ENCODE measurements around the gene GID8.

The GID8 gene

GRCh38 chr20:62905536-62906117 is 32.3 kb upstream of the GID8 start:
- no peak for DNase-seq

GRCh38 chr20:62906209-62906608 is 31.7 kb upstream of the GID8 start:
- DNase-seq: no peak

GRCh38 chr20:62906647-62907375 is 31.1 kb upstream of the GID8 start:
- no peak for DNase-seq

- DNase-seq: no peak
These were observed 30.3 kb upstream of the GID8 start for GRCh38 chr20:62907384-62908317.

GRCh38 chr20:62908971-62909791 is 28.8 kb upstream of the GID8 start:
- no peak for DNase-seq

- DNase-seq: no peak
These were observed 27.7 kb upstream of the GID8 start for GRCh38 chr20:62910217-62910766.

GRCh38 chr20:62910777-62911497 is 27.0 kb upstream of the GID8 start:
- no peak for DNase-seq

GRCh38 chr20:62911701-62912280 is 26.2 kb upstream of the GID8 start:
- DNase-seq: no peak

GRCh38 chr20:62913043-62913630 is 24.8 kb upstream of the GID8 start:
- no peak for DNase-seq

GRCh38 chr20:62914436-62914835 is 23.5 kb upstream of the GID8 start:
- no peak for DNase-seq

- no peak for DNase-seq
These were observed 22.9 kb upstream of the GID8 start for GRCh38 chr20:62914970-62915457.

- DNase-seq: no peak
These were observed 21.1 kb upstream of the GID8 start for GRCh38 chr20:62916703-62917476.

GRCh38 chr20:62917720-62918119 is 20.2 kb upstream of the GID8 start:
- no peak for DNase-seq

GRCh38 chr20:62918147-62918546 is 19.8 kb upstream of the GID8 start:
- DNase-seq: no peak

GRCh38 chr20:62918831-62919230 is 19.1 kb upstream of the GID8 start:
- DNase-seq: no peak

- DNase-seq: no peak
These were observed 17.8 kb upstream of the GID8 start for GRCh38 chr20:62920039-62920645.

- no peak for DNase-seq
These were observed 16.7 kb upstream of the GID8 start for GRCh38 chr20:62921119-62921687.

- DNase-seq: no peak
These were observed 15.5 kb upstream of the GID8 start for GRCh38 chr20:62922451-62922921.
